NCI-H1417 (cell line): ENCODE data around the gene DMTF1.

ENCODE experiments used
- DNase-seq, 3 experiments: peaks; one replicate each; lab custom pipeline; 2025; lab: John Stamatoyannopoulos, UW

DMTF1 gene

DNA sequence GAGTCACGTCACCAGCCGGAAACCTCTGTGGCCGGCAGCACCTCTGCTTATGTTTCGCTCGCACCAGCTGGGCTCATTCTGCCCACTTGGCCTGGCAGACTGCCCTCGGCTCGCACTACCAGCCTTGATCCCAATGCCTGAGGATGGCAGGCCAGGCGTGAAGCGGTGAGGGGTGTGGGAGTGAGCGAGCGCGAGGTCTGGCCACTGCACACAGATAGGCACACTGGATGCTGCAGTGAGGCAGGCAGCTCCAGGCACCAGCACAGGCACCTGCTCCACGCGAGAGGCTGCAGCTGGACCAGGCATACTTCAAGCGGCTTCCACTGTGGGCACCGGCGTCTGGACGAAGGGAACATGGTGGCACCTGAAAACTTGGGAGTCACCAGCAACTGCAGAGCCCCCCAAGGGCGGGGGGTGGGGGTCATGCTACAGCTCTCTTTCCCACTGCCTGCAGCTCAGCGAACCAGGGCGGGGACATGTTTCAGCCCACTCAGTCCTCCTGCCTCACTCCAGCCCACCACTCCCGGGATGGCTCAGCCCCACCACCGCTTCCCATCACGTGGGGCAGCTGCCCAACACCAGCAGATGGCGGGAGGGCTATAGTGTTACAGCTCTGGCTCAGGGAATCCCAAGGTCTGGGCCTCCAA, 5.4 kb upstream of the DMTF1 start:
- no peak for DNase-seq

- no peak for DNase-seq
These were observed 4.8 kb upstream of the DMTF1 start for GRCh38 chr7:87147500-87147899.

- peak in 2 of 3 experiments; percentile 6 to 52 for DNase-seq
These were observed 3.8 kb upstream of the DMTF1 start for GRCh38 chr7:87148332-87148955.

GRCh38 chr7:87151002-87151728, 1.1 kb upstream of the DMTF1 start:
- DNase-seq: peak in 2 of 3 experiments; percentile 41 to 65

DNA sequence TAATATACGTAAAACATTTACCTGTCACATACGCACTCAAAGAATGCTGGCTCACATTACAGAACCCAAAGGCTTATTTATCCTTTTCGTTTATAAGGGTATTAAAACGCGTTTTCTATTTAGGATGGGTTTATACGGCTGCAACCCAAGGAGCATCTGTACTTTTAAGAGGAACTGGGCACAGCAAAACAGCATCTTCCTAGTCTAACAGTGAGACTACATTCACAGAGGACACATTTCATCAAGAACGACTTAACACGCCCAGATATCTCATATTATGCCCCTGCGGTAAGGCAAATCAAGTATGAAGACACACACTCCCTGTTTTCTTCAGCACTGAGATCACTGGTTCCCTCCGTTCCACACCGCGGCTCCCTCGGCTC, 533 bp upstream of the DMTF1 start:
- no peak for DNase-seq

- peak; percentile 56 to 84 (median 75) for DNase-seq
These were observed 816 bp downstream of the DMTF1 start for GRCh38 chr7:87152897-87153641.

DNA sequence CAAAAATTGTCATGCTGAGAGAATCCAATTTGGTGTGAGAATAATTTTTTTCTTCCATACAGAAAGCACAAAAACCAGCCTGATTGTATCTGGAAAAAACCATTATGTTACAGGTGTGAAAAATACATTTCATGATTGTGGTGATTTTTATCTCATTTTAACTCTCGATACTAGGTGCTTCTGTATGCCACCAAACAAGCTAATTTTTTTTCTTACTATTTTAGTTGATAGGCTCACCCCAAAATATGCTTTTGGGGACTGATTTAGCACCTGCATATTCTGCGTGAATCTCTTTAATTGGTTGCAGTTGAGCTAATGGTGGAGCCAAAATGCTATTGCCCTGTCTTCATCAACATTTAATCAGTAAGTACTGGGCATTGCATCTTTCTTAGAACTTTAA, 1.9 kb downstream of the DMTF1 start:
- DNase-seq: peak in 1 of 3 experiments; percentile 48

DNA sequence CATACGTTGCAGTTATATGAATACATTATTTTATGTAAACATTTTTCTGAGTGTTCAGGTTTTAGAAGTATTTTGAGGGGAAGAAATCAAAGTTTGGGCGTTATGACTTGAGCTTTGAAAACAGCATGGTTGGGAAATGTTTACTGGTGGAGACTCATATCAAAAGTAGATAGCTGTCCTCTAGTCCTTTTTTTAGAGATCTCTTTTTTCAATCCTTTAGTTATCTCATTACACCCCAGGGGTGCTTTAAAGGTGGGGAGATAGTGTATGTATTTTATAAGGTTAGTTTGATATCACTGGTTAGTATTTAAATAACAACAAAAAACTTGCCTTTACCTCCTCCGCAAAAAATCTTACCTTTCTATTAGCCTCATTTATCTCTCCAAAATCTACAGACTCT, 2.3 kb downstream of the DMTF1 start:
- DNase-seq: peak in 1 of 3 experiments; percentile 48

DNA sequence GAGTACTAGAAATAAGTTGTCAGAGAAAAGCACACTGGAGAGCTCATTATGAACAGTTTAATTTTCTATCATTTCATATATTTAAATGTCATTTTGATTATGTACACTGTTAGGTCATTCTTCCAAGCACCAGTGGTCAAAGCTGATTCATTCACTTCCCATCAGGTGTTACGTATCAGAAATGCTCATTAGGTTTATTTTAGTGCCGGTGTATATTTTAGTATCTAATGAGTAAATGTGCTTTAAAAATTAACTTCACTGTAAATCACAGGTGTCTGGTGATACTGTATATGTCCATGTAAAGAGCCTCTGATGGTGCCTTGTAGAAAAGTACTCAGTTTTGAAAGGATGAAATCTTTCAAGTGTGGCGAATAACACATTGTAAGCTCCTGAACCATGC, 3.5 kb downstream of the DMTF1 start:
- DNase-seq: no peak

GRCh38 chr7:87156709-87157108, 4.5 kb downstream of the DMTF1 start:
- no peak for DNase-seq

- DNase-seq: no peak
These were observed 7.3 kb downstream of the DMTF1 start for GRCh38 chr7:87159538-87159937.

DNA sequence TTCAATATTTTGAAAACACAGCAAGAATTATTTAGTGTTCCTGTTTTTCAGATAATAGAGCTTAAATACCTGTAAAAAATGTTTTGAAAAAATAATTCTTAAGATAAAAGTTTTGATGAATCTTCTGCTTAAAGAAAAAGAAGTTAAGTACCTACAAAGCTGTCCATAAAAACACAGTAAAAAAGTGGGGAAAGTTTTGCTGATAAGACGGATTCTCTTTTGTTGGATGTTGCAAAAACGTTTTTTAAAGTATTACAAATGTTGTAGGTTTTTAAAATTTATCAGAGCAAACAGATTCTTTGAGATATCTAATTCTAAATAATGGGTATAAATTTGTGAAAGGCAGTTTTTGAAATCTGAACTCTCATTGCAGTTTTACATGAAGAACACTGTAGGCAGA, 12.2 kb downstream of the DMTF1 start:
- no peak for DNase-seq

DNA sequence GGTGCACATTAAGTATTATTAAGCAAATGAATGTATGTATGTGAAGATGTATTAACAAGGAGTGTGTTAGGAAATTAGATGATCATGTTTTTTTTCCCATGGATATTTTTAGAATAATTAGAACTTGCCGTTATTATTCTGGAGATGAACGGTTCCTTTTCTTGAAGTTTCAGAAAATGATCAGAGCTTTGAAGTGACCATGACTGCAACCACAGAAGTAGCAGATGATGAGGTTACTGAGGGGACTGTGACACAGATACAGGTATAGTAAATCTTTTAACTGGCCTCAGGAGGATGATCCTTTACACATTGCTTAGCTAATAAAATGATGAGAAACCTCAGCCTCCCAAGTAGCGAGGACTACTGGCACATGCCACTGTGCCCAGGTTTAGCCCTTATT, 18.6 kb downstream of the DMTF1 start:
- no peak for DNase-seq

DNA sequence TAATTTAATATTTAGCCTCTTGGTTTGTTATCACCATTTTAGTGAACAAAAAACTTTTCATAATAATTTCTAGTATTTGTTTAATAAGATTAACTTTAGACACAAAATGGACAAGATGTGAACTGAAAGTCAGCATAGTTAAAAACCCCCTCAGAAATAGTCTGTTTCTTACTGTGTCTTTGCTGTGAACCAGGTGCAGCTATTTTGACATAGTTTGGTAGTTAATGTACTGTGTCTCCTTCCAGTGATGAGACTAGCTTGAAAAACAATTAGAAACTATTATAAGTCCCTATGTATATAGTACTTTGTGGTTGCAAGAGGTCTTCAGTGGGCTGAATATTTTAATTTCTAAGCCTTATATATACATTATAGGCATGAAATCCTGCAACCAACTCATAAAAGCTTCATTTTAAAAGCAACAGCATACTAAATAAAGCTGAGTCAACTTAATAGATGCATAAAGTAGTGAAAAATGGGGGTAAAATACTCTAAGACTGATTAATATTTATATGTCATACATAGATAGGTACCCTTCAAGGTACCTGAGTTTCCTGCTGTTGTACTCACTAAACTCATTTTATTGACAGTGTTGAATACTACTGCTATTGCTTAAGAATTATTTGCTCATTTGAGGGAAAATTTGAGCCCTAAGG, 19.2 kb downstream of the DMTF1 start:
- DNase-seq: no peak

GRCh38 chr7:87173471-87173870, 21.2 kb downstream of the DMTF1 start:
- no peak for DNase-seq

DNA sequence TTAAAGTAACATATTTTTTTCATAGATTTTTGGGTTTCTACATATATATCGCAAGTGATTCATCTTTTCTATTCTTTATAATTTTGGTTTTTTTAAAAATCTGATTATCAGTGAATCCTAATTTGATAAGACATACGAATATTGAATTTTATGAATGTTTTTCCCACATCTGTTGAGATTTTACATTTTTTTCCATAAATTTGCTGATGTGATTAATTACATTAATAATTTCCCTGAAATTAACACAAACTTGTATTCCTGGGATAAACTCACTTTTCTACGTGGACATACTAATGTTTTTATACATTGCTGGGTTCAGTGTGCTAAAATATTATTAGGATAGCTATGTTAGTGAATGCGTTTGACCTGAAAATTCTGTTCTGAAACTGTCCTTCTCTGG, 26.1 kb downstream of the DMTF1 start:
- no peak for DNase-seq

DNA sequence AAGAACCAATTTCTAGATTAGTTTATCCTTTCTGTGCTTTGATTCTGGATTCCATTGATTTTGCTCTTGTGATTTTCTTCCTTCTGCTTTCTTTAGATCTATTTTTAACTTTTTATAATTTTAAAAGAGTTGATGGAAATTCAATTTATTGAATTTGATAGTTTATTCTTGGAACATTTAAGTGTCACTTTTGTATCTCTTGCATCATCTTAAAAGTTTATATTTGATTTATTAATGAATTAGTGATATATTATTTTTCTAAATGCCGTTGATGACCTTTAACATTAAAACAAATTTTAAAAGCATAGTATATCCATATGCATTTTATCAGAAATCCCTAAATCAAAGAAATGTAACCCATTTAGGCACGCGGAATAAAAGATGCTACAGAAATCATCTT, 26.9 kb downstream of the DMTF1 start:
- no peak for DNase-seq

DNA sequence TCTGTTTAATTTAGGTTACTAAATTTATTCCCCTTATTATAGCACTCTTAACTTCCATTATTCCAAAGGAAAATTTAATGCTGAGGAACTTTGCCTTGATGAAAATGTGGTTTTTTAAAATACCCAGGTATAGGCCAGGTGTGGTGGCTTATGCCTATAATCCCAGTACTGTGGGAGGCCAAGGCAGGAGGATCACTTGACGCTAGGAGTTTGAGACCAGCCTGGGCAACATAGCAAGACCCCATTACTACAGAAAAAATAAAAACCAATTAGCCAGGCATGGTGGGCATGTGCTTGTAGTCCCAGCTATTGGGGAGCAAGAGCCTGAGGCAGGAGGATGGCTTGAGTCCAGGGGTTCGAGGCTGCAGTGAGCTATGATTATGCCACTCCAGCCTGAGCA, 34.9 kb downstream of the DMTF1 start:
- no peak for DNase-seq

DNA sequence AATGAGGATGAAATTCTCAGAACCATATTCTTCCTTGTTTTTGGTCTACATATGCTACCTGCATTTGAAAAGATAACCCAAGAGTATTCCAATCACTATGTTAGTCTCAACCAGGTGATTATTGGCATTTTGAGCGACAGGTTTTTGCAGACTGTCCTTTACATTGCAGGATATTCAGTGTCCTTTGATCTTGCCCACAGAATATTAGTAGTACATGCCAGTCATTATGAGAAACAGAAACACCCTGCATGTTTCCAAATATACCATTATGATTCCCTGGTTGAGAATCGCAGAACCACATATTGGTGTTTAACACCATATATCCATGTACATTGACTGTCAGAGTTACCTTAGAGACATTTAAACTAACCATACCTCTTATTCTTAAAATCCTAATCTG, 36.7 kb downstream of the DMTF1 start:
- no peak for DNase-seq

DNA sequence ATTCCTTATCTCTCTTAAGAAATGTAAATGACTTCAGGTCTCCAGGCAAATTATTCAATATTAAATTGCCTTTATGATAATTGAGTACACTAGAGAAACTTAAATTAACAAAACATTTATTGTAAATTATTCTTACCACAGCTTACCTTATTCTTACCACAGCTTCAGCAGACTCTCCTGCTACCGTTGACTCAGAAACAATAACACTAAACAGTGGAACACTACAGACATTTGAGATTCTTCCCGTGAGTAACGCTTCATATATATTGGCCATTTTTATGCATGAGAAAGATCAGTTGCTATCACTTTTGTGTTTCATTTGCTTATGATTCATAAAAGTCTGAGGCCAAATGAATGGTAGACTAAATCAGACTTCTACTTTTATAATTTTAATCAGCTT, 38.5 kb downstream of the DMTF1 start:
- DNase-seq: no peak

DNA sequence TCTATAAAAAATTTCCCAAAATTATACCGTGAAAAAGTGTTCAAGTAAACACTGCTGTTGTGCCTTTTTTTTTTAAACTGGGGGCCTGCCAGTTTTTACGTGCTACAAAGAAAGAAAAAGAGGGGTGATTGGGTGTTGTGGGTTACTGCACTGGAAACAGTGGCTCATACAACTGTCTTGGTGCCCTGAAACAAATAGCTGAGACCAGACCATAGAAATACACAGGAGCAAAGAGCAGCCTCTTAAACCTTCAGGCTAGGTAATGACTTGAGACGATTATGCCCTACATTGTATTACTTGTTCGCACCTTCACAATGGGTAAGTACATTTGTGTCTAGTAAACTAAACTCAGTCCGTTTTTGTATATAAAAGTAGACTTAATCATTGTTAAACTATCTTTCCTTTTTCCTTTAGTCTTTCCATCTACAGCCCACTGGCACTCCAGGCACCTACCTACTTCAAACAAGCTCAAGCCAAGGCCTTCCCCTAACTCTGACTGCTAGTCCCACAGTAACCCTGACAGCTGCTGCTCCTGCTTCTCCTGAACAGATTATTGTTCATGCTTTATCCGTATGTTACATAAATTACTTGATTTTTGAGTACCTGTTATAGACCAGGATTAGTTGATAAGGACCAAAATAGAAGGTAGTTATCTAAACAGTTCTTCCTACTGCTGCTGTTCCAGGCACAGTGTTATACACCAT, 40.7 kb downstream of the DMTF1 start:
- no peak for DNase-seq

- DNase-seq: no peak
These were observed 41.7 kb downstream of the DMTF1 start for GRCh38 chr7:87193912-87194311.
